Activated naive CD8-positive, alpha-beta T cell treated with anti-CD3 and anti-CD28 coated beads, Interleukin-2, amount 50 U/mL, for 16 hours (primary cell): ENCODE results near the gene GDF9.

ENCODE experiments used
- DNase-seq: peaks from one replicate; pipeline ENCODE4 v3.0.0-alpha.2; 2020; ENCODE audit warnings: low read depth, low spot score

Gene GDF9

GRCh38 chr5:132838516-132839282, 27.6 kb downstream of the GDF9 start:
- no peak for DNase-seq

GRCh38 chr5:132837868-132838267, 28.4 kb downstream of the GDF9 start:
- DNase-seq: no peak

DNA sequence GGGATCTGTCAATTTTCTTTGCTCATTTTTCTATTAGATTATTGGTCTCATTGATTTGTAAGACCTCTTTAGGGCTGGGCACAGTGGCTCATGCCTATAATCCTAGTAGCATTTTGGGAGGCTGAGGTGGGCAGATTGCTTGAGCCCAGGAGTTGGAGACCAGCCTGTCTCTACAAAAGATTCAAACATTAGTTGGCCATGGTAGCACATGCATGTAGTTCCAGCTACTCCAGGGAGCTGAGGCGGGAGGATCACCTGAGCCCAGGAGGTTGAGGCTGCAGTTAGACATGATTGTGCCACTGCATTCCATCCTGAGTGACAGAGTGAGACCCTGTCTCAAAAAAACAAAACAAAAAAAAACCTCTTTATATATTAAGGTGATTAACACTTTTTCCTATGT, 29.4 kb downstream of the GDF9 start:
- no peak for DNase-seq

DNA sequence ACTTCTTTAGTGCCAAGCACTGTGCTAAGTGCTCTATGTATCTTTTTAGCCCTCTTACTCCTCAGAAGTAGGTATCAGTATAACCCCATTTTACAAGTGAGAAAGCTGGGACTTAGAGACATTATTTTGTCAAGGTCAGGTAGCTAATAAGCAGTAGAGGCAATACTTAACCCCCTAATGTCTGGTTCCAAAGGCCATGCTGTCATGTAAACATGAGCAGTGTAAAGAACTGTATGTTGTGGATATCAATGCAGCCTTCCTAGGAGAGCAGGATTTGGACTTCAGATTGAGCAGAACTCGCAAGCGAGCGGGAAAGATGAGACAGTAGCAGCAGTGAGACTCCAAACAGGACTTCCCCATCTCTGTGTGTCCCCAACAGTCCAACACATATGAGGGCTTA, 32.2 kb downstream of the GDF9 start:
- no peak for DNase-seq

DNA sequence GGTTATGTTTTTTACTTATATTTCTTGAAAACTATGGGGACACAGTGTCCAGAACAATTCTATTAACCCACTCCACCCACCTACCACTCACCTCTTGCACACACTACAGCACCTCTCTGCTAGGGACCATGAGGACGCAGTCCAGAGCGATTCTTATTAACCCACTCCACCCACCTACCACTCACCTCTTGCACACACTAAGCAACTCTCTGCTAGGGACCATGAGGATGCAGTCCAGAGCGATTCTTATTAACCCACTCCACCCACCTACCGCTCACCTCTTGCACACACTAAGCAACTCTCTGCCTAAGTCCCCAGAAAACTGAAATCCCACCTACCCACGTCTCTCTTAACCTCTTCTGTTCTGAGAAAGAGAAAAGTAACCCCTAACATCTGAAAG, 33.7 kb downstream of the GDF9 start:
- no peak for DNase-seq

- no peak for DNase-seq
Measured at GRCh38 chr5:132831095-132831860, 35.0 kb downstream of the GDF9 start.

DNA sequence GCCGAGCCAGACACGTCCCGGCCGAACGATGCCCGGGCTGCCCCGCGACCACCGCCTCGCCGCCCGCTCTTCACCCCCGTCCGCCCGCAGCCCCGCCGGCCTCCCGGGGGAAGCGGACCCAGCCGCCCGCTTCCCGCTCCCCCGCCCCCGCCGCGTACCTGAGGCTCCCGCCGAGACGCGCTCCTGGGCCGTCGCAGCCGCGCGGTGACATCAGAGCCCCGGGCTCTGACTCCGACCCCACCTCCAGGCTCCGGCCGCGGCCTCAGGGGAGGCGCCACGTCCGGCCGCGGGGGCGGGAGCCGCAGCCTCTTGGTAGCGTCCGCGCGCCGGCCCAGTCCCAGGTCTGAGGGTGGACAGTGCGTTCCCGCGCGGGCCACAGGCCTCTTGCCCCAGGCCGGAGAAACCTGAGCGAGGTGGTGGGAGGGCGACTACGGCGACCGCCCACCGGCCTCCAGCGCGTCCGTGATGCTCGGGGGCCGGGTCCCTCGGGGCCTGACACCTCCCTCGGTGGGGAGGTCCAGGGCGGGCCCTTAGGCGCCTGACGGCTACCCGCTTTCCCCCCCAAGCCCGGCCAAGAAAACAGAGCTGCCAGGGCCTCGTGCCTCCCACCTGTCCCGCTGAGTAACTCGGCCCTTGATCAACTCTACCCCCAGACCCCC, 35.7 kb downstream of the GDF9 start, which contains the start of gene SHROOM1:
TSS of gene SHROOM1 (minus strand) at position 212 of the 659 bp plus-strand sequence. CDS start 4,507 bp downstream, outside the sequence.
- no peak for DNase-seq

DNA sequence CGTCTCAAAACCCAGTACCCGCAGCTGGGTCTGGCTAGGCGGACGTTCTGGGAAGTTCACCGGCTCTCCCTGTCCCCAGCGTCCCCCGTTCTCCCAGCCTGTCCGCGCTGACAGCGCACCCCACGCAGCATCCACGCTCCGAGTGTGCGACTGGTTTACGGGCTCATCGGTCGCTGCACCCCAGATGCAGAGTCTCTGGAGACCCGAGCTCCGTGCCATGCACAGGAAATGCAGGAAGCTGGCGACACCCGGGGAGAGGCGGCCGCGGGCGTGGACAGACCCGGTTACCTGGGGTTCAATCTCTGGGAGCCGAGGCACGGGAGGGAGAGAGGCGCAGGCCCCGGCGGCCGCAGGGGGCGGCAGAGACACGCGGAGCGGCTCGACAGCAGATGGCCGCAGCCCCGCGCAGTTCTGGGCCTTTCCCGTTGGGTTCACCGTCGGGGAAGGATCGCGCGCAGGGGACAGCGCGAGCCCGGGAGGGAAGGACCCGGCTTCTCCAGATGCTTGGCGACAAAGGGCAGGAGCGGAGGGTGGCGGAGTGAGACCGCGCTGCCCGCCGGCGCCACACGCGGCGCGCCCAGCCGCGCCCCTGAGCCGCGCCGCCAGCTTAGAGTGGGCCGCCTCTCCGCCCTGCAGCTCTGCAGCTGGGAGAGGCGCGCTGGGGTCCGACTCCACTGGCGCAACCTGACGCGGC, 36.4 kb downstream of the GDF9 start:
- peak; percentile 45 for DNase-seq

DNA sequence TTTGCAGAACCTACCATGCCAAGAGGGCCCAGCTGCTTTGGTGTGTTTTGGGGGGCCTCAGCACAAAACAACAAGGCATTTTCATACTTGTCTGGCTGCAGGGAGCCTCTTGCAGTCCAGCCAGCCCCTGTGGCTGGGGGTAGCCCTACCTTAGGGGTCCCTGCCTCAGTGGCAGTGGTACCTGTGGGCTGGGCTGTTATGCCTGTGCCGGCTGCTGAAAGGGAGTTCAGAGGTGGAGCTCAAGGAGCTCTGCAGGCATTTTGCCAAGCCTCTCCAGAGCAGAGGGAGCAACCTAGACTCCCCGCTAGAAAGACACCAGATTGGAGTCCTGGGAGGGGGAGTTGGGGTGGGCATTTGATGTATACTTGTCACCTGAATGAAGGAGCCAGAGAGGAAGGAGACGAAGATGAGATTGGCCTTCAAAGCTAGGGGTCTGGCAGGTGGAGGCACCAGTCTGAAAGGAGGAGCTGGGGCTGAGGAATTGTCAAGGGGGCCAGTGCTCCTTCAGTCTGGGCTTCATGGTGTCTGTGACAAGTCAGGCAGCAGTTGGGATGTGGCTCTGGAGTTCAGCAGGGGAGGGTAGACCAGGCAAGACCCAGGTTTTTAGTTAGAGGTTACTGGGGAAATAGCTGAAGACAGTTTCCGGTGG, 37.3 kb downstream of the GDF9 start:
- no peak for DNase-seq

DNA sequence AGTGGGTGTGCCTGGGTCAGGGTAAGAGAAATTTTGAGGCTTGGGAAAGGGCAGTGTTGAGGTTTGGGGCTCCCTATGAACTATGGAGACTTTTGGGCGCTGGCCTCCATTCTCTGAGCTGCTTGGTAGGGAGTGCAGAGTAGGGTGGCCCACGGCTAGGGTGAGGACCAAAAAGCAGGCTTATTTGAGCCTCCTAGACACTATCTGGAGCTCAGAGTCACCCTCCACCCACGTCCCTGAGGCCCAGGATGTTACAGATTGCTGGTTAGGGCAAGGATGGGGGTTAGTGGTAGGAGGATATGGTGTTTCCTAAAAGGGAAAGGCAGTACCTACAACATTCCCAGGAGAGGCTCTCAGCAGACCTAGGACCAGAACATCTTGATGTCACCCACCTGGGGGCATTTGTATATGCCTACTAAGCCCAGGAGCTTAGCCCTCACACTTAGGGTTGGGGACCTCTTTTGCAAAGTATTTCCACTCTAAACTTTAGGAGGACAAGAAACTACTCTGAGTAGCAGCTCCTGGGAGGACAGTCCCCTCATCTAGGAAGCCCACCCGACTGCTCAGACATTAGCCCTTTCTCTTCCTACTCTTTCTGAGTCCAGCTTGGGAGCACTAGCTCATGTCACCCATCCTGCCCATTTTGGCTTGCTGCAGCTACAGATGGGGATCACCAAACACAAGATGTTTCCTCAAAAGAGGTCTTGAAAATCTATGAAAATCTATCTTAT, 38.2 kb downstream of the GDF9 start:
- no peak for DNase-seq

GRCh38 chr5:132826424-132827082, 39.7 kb downstream of the GDF9 start:
- DNase-seq: no peak

GRCh38 chr5:132825834-132826391, 40.4 kb downstream of the GDF9 start:
- no peak for DNase-seq

- no peak for DNase-seq
Measured at GRCh38 chr5:132825033-132825833, 41.0 kb downstream of the GDF9 start.

DNA sequence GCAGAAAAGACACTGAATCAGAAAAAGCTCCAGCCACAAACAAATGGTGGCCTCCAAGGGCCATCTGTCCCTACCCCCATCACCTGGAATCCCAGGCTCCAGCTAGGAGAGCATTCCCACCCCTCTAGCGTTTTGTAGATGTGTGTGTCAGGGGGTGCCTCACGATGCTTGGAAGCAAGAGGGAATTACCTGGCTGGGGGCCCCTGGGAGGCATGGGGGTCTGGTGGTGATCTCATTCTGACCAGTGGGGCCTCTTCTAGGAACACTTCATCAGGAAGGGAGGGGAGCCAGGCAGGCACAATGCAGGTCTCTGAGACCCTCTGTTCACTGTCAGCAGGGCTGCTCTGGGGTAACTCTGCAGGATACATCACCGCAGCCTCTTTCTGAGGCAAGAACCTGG, 41.8 kb downstream of the GDF9 start:
- DNase-seq: no peak

DNA sequence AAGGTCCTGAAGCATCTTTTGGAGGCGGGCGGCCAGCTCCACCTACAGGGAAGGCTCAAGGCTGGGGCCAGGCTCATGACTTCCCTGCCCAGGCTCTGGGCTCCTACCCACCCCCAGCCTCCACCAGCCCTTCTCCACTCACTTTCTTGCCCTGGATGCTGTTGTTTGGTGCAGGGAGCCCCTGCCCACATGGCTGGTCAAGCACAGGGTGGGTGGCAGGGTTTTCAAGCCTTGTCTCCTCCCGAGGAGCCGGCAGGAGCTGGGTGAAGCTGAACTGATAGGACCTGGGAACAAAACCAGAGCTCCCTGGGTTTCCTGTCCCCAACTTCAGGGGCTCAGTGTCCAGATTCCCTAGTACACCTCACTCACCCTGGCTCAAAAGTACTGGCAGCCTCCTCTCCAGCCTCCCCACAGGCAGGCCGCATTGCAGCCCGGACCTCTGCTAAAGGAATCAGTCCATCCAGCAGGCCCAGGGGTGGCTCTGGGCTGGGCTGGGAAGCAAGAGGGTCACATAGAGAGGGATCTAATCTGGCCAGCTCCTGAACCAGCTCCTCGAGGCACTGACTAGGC, 42.7 kb downstream of the GDF9 start:
- DNase-seq: no peak

DNA sequence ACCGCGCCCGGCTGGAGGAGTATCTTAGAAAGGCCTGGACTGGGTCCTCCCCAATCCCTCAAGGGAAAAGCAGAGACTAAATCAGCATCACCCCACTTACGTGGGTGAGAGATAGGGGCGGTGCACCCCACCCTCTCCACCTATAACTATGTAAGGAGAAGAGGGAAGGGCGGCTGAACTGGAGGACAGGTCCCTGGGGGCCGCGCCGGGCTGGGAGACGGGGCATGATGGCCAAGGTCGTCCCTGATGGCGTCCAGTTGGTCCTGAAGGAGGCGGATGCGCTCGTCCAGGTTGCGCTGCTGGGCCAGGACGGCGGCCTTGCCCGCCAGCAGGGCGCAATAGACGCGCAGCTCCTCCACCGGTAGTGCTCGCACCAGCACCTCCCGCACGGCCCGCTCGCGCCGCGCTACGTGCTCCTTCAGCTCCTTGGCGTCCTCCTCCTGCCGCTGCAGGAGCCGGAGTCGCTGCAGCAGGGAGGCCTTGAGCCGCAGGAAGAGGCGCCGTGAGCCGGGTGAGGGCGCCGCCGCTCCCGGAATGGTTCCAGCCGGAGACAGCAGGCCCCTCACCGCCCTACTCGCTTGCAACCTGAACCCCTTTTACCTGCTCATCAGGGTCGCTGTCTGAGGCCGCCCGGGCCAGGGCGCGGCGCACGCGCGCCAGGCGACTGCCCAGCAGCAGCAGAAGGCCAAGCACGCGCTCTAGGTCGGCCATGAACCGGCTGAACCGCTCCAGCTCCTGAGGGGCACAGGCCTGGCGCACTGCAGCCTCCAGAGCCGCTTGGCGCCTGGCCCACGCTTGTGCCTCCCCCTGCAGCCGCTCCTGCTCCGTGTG, 43.4 kb downstream of the GDF9 start:
- DNase-seq: no peak

GRCh38 chr5:132821791-132822190, 44.5 kb downstream of the GDF9 start:
- DNase-seq: no peak

GRCh38 chr5:132821350-132821749, 44.9 kb downstream of the GDF9 start:
- DNase-seq: no peak
